ENCODE data around the gene C12orf57. TPM values are rescaled to one million over a fixed set of nuclear protein-coding genes. Genes with fewer than 3 reads are reported as not detected.

C12orf57 gene
- total and polyA plus RNA-seq, 10 of the 15 experiments (the other 5 are each of a cell fraction or from before 2014, with no cell fraction given), result 64.5 to 377 (median 211) TPM

DNA sequence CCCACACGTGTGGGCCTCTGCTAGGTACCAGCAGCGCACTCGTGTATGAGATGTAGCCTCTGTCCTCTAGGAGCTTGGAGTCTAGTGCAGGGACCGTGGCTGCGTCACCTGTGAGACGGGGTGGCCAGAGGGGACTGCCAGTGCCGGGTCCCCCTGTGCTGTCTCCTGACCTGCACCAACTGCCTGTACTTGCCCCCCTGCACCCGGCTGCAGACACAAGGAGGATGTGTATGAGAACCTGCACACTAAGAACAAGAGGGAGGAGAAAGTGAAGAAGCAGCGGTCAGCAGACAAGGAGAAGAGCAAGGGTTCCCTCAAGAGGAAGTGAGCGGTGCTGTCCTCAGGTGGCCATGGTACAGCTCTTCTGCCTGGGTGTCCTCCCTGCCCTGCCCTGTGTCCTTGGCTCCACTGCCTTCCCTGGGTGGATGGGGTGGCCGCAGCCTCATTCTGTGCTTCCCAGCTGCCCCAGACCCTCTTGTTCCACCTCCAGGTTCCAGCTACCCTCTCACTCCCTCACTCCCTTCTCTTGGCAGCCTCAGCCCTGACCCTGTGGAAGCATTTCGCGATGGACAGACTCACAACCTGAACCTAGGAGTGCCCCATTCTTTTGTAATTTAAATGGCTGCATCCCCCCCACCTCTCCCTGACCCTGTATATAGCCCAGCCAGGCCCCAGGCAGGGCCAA lies 16.9 kb downstream of the C12orf57 start (continued):
- TF ChIP-seq, protein P1, sequence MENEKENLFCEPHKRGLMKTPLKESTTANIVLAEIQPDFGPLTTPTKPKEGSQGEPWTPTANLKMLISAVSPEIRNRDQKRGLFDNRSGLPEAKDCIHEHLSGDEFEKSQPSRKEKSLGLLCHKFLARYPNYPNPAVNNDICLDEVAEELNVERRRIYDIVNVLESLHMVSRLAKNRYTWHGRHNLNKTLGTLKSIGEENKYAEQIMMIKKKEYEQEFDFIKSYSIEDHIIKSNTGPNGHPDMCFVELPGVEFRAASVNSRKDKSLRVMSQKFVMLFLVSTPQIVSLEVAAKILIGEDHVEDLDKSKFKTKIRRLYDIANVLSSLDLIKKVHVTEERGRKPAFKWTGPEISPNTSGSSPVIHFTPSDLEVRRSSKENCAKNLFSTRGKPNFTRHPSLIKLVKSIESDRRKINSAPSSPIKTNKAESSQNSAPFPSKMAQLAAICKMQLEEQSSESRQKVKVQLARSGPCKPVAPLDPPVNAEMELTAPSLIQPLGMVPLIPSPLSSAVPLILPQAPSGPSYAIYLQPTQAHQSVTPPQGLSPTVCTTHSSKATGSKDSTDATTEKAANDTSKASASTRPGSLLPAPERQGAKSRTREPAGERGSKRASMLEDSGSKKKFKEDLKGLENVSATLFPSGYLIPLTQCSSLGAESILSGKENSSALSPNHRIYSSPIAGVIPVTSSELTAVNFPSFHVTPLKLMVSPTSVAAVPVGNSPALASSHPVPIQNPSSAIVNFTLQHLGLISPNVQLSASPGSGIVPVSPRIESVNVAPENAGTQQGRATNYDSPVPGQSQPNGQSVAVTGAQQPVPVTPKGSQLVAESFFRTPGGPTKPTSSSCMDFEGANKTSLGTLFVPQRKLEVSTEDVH (IDR thresholded peaks at IDR 0.05; ENCODE audit: low read depth, partially characterized antibody), result no peak
- peak; percentile 58; the same call in 1 of the 2 replicates for TF ChIP-seq EED (IDR thresholded peaks at IDR 0.05; ENCODE audit: low read depth)
- TF ChIP-seq, protein P2, sequence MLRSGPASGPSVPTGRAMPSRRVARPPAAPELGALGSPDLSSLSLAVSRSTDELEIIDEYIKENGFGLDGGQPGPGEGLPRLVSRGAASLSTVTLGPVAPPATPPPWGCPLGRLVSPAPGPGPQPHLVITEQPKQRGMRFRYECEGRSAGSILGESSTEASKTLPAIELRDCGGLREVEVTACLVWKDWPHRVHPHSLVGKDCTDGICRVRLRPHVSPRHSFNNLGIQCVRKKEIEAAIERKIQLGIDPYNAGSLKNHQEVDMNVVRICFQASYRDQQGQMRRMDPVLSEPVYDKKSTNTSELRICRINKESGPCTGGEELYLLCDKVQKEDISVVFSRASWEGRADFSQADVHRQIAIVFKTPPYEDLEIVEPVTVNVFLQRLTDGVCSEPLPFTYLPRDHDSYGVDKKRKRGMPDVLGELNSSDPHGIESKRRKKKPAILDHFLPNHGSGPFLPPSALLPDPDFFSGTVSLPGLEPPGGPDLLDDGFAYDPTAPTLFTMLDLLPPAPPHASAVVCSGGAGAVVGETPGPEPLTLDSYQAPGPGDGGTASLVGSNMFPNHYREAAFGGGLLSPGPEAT (IDR thresholded peaks at IDR 0.05; ENCODE audit: low read depth), result no peak
- no peak for TF ChIP-seq NFIC (IDR thresholded peaks at IDR 0.05; ENCODE audit: low read depth, low read length)
- TF ChIP-seq CEBPB (IDR thresholded peaks at IDR 0.05; ENCODE audit: borderline replicate concordance in 1 of 2, low read depth in 2 of 2, low read length in 2 of 2), result no peak
- no peak for TF ChIP-seq GATAD2B (conservative IDR thresholded peaks at IDR 0.05; ENCODE audit: low read depth)
- TF ChIP-seq, protein P3, sequence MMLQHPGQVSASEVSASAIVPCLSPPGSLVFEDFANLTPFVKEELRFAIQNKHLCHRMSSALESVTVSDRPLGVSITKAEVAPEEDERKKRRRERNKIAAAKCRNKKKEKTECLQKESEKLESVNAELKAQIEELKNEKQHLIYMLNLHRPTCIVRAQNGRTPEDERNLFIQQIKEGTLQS (IDR thresholded peaks at IDR 0.05; ENCODE audit: borderline replicate concordance, extremely low read depth, low read depth, low read length), result no peak
- TF ChIP-seq, protein P4, sequence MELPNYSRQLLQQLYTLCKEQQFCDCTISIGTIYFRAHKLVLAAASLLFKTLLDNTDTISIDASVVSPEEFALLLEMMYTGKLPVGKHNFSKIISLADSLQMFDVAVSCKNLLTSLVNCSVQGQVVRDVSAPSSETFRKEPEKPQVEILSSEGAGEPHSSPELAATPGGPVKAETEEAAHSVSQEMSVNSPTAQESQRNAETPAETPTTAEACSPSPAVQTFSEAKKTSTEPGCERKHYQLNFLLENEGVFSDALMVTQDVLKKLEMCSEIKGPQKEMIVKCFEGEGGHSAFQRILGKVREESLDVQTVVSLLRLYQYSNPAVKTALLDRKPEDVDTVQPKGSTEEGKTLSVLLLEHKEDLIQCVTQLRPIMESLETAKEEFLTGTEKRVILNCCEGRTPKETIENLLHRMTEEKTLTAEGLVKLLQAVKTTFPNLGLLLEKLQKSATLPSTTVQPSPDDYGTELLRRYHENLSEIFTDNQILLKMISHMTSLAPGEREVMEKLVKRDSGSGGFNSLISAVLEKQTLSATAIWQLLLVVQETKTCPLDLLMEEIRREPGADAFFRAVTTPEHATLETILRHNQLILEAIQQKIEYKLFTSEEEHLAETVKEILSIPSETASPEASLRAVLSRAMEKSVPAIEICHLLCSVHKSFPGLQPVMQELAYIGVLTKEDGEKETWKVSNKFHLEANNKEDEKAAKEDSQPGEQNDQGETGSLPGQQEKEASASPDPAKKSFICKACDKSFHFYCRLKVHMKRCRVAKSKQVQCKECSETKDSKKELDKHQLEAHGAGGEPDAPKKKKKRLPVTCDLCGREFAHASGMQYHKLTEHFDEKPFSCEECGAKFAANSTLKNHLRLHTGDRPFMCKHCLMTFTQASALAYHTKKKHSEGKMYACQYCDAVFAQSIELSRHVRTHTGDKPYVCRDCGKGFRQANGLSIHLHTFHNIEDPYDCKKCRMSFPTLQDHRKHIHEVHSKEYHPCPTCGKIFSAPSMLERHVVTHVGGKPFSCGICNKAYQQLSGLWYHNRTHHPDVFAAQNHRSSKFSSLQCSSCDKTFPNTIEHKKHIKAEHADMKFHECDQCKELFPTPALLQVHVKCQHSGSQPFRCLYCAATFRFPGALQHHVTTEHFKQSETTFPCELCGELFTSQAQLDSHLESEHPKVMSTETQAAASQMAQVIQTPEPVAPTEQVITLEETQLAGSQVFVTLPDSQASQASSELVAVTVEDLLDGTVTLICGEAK (IDR thresholded peaks at IDR 0.05; ENCODE audit: borderline replicate concordance), result no peak
- TF ChIP-seq, protein P5, sequence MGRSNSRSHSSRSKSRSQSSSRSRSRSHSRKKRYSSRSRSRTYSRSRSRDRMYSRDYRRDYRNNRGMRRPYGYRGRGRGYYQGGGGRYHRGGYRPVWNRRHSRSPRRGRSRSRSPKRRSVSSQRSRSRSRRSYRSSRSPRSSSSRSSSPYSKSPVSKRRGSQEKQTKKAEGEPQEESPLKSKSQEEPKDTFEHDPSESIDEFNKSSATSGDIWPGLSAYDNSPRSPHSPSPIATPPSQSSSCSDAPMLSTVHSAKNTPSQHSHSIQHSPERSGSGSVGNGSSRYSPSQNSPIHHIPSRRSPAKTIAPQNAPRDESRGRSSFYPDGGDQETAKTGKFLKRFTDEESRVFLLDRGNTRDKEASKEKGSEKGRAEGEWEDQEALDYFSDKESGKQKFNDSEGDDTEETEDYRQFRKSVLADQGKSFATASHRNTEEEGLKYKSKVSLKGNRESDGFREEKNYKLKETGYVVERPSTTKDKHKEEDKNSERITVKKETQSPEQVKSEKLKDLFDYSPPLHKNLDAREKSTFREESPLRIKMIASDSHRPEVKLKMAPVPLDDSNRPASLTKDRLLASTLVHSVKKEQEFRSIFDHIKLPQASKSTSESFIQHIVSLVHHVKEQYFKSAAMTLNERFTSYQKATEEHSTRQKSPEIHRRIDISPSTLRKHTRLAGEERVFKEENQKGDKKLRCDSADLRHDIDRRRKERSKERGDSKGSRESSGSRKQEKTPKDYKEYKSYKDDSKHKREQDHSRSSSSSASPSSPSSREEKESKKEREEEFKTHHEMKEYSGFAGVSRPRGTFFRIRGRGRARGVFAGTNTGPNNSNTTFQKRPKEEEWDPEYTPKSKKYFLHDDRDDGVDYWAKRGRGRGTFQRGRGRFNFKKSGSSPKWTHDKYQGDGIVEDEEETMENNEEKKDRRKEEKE (IDR thresholded peaks at IDR 0.05), result no peak
- TF ChIP-seq, protein P6, sequence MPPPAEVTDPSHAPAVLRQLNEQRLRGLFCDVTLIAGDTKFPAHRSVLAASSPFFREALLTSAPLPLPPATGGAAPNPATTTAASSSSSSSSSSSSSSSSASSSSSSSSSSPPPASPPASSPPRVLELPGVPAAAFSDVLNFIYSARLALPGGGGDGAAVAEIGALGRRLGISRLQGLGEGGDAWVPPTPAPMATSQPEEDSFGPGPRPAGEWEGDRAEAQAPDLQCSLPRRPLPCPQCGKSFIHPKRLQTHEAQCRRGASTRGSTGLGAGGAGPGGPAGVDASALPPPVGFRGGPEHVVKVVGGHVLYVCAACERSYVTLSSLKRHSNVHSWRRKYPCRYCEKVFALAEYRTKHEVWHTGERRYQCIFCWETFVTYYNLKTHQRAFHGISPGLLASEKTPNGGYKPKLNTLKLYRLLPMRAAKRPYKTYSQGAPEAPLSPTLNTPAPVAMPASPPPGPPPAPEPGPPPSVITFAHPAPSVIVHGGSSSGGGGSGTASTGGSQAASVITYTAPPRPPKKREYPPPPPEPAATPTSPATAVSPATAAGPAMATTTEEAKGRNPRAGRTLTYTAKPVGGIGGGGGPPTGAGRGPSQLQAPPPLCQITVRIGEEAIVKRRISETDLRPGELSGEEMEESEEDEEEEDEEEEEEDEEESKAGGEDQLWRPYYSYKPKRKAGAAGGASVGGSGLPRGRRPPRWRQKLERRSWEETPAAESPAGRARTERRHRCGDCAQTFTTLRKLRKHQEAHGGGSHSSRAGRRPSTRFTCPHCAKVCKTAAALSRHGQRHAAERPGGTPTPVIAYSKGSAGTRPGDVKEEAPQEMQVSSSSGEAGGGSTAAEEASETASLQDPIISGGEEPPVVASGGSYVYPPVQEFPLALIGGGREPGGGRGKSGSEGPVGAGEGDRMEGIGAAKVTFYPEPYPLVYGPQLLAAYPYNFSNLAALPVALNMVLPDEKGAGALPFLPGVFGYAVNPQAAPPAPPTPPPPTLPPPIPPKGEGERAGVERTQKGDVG (CRISPR knock-in tag; IDR thresholded peaks at IDR 0.05), result no peak
- TF ChIP-seq NBN (IDR thresholded peaks at IDR 0.05), result 0 out of 2 replicates have a peak, but pooled peaks have one; percentile 18

All from GM12878 (cell line).